Ovary (tissue), 9 donors: Measurements from ENCODE around the gene ATP2C2. TPM values are rescaled to one million over a fixed set of nuclear protein-coding genes. Genes with fewer than 3 reads are reported as not detected.

Experiments used
- DNase-seq, 5 donors: peaks; one replicate each; pipeline ENCODE4 v3.0.0-alpha.2; 2019 to 2020
- H3K27ac ChIP-seq, 2 donors: fragments of 200-600 bp; one replicate each; pipeline versions ENCODE4 v1.5.1 to v1.8.0; 2019 to 2022
- H3K27me3 ChIP-seq: fragments of 200-600 bp; one replicate; pipeline ENCODE4 v1.8.0; 2022
- H3K36me3 ChIP-seq: fragments of 200-600 bp; sonication (generic); one replicate; pipeline ENCODE4 v1.5.1; 2019
- H3K4me1 ChIP-seq: one replicate; pipeline ENCODE4 v1.8.1; 2013; ENCODE audit warnings: mild to moderate bottlenecking, moderate library complexity; ENCODE audit not compliant: insufficient read depth
- H3K4me3 ChIP-seq: fragments of 200-600 bp; sonication (generic); one replicate; pipeline ENCODE4 v1.5.1; 2017
- H3K9me3 ChIP-seq, 2 donors: fragments of 200-600 bp in 1 of 2; sonication (generic) in 1 of 2; one replicate each; pipeline versions ENCODE4 v1.5.1 to v1.8.1; 2013 to 2019; ENCODE audit warnings: mild to moderate bottlenecking in 1 of 2, moderate library complexity in 1 of 2
- EP300 ChIP-seq: sonication (generic); formaldehyde crosslinking; IDR thresholded peaks from one replicate; pipeline ENCODE4 v1.6.1; 2017; ENCODE audit warnings: antibody characterized with exemption
- POLR2A ChIP-seq: fragments of 450-650 bp; IDR thresholded peaks from one replicate; pipeline ENCODE4 v1.6.1; 2017; ENCODE audit warnings: antibody characterized with exemption, mild to moderate bottlenecking, moderate library complexity
- WGBS, 3 donors: extraction: QIAGEN DNeasy Blood & Tissue Kit in 1 of 3; methylation state at CpG; one replicate each; pipeline versions ENCODE4 v1.1.5 to v1.1.7; 2013 to 2017; 5-methylcytosine and 5-hydroxymethylcytosine counted together
- intact Hi-C, 4 donors: fragments of 100-400 bp; cut with DNase I; formaldehyde crosslinking; loops; one replicate each; pipeline versions ENCODE4 v1.11.0 to v1.15.1; 2022 to 2023
- polyA plus RNA-seq, 2 donors: library from polyadenylated mRNA; stranded (reverse); fragments of 200-250 nt in 1 of 2; fragments of 350-450 nt in 1 of 2; fragmentation: Illumina TruSeq in 1 of 2; extraction: RNeasy Lipid Tissue Mini Kit (QIAGEN cat#74804) in 1 of 2; gene quantifications; one replicate each; pipeline ENCODE4 v1.2.3, GENCODE V29; 2013 to 2014
- total RNA-seq, 7 donors: library from RNA; depleted of rRNA in 2 of 7; stranded (reverse); fragments of >200 nt in 2 of 7; fragmentation: NEBNext Ultra II Directional in 3 of 7; extraction: Animal tissue kit (Norgen Biotek cat#: 25700) in 3 of 7; gene quantifications; one replicate each; pipeline versions ENCODE4 v1.1.0 to v1.2.4, GENCODE V29; 2016 to 2023
- TF ChIP-seq, protein P1 (sequence below), 3 donors: fragments of 450-650 bp in 2 of 3; fragments of 200-600 bp in 1 of 3; IDR thresholded peaks; one replicate each; pipeline versions ENCODE4 v1.5.1 to v1.8.0; 2016 to 2022; ENCODE audit warnings: antibody characterized with exemption in 3 of 3, mild to moderate bottlenecking in 1 of 3
- donor health status: DM: no; HTN: no; CAD: no; lungs with moderate emphysema.
- donor health status: DM: no; HTN: no; CAD: no.
- donor health status: Bipolar disorder and iron deficiency.
- donor health status: DM: yes; HTN: yes; CAD: no.
- donor health status: DM: no; HTN: no; CAD: no.
- donor health status: DM: yes; HTN: yes; CAD: no.

The ATP2C2 gene
- total and polyA plus RNA-seq, 9 donors: 0.10 to 8.5 (median 1.3) TPM; not detected in 3

DNA sequence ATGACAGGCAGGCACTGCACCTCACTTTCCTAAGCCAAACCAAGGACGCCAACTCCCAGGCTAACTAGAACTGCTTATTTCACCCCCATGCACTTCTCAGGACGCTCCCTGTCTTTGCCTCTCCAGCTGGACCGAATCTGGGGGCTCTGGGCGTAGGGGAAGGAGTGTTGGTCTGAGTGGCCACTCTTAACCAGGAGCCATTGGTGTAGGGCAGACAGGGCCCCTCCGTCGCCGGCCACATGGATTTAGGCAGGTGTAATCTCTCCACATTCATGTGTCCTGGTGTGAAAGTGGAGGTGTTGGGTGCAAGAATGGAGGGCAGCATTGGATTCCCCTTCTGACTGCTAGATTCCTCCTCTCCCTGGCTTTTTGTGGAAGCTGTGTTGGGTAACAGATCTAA lies 9.8 kb downstream of the ATP2C2 start:
- WGBS, 3 donors: 85 to 89% (median 88%) methylated on average over 7 of the region's 7 CpGs
- no peaks in the 10 kb centered on the region for H3K36me3 ChIP-seq
- no peak for DNase-seq
- H3K27me3 ChIP-seq: no peaks in the 10 kb centered on the region
- H3K4me1 ChIP-seq: no peaks in the 10 kb centered on the region
- H3K27ac ChIP-seq: no peak overlapping the region
- intact Hi-C loops: no loop called here
- no peak overlapping the region for H3K4me3 ChIP-seq
- no peak for TF ChIP-seq EP300
- TF ChIP-seq, protein P1, sequence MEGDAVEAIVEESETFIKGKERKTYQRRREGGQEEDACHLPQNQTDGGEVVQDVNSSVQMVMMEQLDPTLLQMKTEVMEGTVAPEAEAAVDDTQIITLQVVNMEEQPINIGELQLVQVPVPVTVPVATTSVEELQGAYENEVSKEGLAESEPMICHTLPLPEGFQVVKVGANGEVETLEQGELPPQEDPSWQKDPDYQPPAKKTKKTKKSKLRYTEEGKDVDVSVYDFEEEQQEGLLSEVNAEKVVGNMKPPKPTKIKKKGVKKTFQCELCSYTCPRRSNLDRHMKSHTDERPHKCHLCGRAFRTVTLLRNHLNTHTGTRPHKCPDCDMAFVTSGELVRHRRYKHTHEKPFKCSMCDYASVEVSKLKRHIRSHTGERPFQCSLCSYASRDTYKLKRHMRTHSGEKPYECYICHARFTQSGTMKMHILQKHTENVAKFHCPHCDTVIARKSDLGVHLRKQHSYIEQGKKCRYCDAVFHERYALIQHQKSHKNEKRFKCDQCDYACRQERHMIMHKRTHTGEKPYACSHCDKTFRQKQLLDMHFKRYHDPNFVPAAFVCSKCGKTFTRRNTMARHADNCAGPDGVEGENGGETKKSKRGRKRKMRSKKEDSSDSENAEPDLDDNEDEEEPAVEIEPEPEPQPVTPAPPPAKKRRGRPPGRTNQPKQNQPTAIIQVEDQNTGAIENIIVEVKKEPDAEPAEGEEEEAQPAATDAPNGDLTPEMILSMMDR (IDR thresholded peaks at IDR 0.05): no peak
- H3K9me3 ChIP-seq: no peaks in the 10 kb centered on the region

DNA sequence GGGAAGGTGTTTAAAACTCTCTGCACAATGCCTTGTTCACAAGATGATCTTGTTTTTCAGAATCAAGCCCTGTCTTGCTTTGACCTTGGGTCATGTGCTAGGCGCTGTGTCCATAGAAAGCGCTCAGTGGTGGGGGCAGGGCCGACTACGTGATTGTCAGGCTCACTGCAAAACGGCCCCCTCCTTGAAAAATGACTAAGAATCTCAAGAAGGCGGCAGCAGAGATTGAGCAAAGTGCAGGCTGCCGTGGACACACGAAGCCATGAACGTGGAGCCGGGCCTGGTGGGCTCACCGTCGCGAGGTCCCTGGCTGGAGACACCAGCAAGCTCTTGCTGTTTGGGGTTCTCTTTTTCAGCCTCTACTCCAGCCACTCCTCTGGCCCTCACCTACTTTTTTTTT lies 10.2 kb downstream of the ATP2C2 start:
- H3K36me3 ChIP-seq: no peaks in the 10 kb centered on the region
- 63 to 90% (median 86%) methylated on average over 13 of the region's 13 CpGs for WGBS, 3 donors
- no peak overlapping the region for H3K4me3 ChIP-seq
- intact Hi-C loops: no loop called here
- TF ChIP-seq POLR2A (no peak), EP300 (no peak)
- TF ChIP-seq, protein P1 (IDR thresholded peaks at IDR 0.05): no peak
- no peak for DNase-seq
- H3K27me3 ChIP-seq: no peaks in the 10 kb centered on the region
- H3K27ac ChIP-seq: no peak overlapping the region
- H3K9me3 ChIP-seq: no peaks in the 10 kb centered on the region
- no peaks in the 10 kb centered on the region for H3K4me1 ChIP-seq

DNA sequence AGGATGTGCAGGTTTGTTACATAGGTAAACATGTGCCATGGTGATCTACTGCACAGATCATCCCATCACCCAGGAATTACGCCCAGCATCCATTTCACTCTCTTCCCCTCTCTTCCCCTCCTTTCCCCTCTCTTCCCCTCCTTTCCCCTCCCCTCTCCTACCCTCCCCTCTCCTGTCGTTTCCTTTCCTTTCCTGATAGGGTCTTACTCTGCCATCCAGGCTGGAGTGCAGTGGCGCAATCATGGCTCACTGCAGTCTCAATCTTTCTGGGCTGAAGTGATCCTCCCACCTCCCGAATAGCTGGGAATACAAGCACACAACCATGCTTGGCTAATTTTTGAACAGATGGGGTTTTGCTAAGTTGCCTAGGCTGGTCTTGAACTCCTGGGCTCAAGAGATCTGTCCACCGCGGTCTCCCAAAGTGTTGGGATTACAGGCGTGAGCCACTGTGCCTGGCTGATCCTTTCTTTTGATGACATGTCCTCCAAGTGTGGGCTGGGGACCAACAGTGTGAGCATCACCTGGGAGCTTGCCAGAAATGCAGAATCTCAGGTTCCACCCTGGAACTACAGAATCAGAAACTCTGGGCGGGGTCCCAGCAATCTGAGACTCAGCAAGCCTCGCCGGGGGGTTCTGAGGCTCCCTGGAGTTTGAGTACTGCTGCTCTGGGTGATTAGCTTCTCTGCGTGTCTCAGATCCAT lies 10.8 kb downstream of the ATP2C2 start:
- no peak for DNase-seq
- no peaks in the 10 kb centered on the region for H3K36me3 ChIP-seq
- no peak for TF ChIP-seq POLR2A
- no peak for TF ChIP-seq EP300
- TF ChIP-seq, protein P1 (IDR thresholded peaks at IDR 0.05): no peak
- peaks cover 0 to 3% of the 10 kb centered on the region in 2 donors for H3K9me3 ChIP-seq
- H3K27ac ChIP-seq: no peak overlapping the region
- no peaks in the 10 kb centered on the region for H3K27me3 ChIP-seq
- H3K4me1 ChIP-seq: no peaks in the 10 kb centered on the region
- H3K4me3 ChIP-seq: no peak overlapping the region
- WGBS, 3 donors: 62 to 72% (median 67%) methylated on average over 11 of the region's 11 CpGs
- intact Hi-C loops: no loop called here

DNA sequence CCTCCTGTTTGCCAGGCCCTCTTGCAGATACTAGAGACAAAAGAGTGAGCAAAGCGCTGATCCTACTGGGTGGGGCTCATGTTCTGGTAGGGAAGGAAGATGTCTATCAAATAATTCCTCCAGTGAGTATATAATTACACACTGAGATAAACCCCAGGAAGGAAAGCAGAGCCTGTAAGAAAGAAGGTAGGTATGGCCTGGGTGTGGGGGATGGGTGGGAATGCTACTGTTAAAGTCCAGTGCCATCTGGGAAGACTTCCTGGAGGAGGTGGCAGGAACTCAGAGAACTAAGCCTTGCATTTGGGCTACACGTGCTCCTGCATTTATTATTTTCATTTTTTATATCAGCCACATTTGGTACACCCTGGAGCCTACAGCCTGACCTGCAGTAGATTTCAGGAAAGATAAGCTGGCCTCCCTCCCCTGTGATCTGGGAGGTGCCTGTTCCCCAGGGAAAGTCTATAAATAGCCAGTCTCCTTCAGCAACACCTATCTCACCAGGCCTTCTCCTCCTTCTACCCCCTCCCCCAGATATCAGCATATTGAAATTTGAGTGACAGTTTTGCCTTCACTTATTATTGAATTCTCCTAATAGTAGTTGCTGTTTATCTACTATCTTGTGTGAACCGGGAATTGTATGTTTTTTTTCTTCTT lies 11.5 kb downstream of the ATP2C2 start:
- intact Hi-C loops: no loop called here
- H3K9me3 ChIP-seq: peaks cover 0 to 3% of the 10 kb centered on the region in 2 donors
- no peaks in the 10 kb centered on the region for H3K27me3 ChIP-seq
- TF ChIP-seq POLR2A: no peak
- TF ChIP-seq EP300: no peak
- TF ChIP-seq, protein P1 (IDR thresholded peaks at IDR 0.05): no peak
- H3K4me1 ChIP-seq: no peaks in the 10 kb centered on the region
- no peaks in the 10 kb centered on the region for H3K36me3 ChIP-seq
- H3K4me3 ChIP-seq: no peak overlapping the region
- no peak for DNase-seq
- 32 to 39% (median 35%) methylated on average over 3 of the region's 3 CpGs for WGBS, 3 donors
- no peak overlapping the region for H3K27ac ChIP-seq
